ENCODE results near the gene LAMA5. TPM values are rescaled to one million over a fixed set of nuclear protein-coding genes. Genes with fewer than 3 reads are reported as not detected.
A peak's percentile ranks its signal among the peaks of the same experiment; 100 is the strongest.

LAMA5 gene
- total RNA-seq, 2 experiments from 2014 or later: 53.3 to 162 TPM

- ChIA-PET CTCF (ENCODE audit: unreplicated experiment) (no interaction called here), POLR2A (no interaction called here)
- intact Hi-C loops (cut with micrococcal nuclease; ENCODE audit: unreplicated experiment): no loop called here
These were observed 70.2 kb downstream of the LAMA5 start for GRCh38 chr20:62296724-62297448.

GRCh38 chr20:62294516-62294915 is 72.6 kb downstream of the LAMA5 start:
- intact Hi-C loops (cut with micrococcal nuclease; ENCODE audit: unreplicated experiment): no loop called here
- H3K4me3 ChIP-seq (ENCODE audit: low read depth, low read length, poor library complexity, severe bottlenecking): no peak overlapping the region
- H3K79me2 ChIP-seq (ENCODE audit: insufficient read depth, low read depth, low read length): no peaks in the 10 kb centered on the region
- no peak overlapping the region for H3K27ac ChIP-seq (ENCODE audit: low read depth, low read length, poor library complexity, severe bottlenecking)
- no peak for TF ChIP-seq EZH2phosphoT487 (IDR thresholded peaks at IDR 0.05; ENCODE audit: borderline replicate concordance, low read depth, low read length)
- TF ChIP-seq CTCF (conservative IDR thresholded peaks at IDR 0.05; ENCODE audit: low read length): no peak
- CTCF ChIA-PET (ENCODE audit: unreplicated experiment): no interaction called here
- H4K20me1 ChIP-seq (ENCODE audit: insufficient read depth, low read length): no peaks in the 10 kb centered on the region
- no peak overlapping the region for H2AFZ ChIP-seq (ENCODE audit: low read length)
- no peak overlapping the region for H3K4me2 ChIP-seq (ENCODE audit: low read length)
- H3K36me3 ChIP-seq (ENCODE audit: insufficient read depth, low read length): no peaks in the 10 kb centered on the region; the same call in 1 of the 2 replicates
- POLR2A ChIA-PET: no interaction called here
- TSS peak; percentile 88 for BruUV-seq (replicated peaks)
- no peaks in the 10 kb centered on the region for H3K9me3 ChIP-seq (ENCODE audit: low read length)
- no peaks in the 10 kb centered on the region for H3K9me2 ChIP-seq (ENCODE audit: insufficient read depth, low read length)
- peaks cover 10% of the 10 kb centered on the region for H3K4me1 ChIP-seq (ENCODE audit: insufficient read depth, low read length, poor library complexity, severe bottlenecking)
- DNase-seq (ENCODE audit: low spot score): no peak

More at GRCh38 chr20:62296724-62297448, 70.2 kb downstream of the LAMA5 start:
- Histone ChIP-seq H3K4me2 (ENCODE audit: low read length) (no peak overlapping the region), H3K79me2 (ENCODE audit: insufficient read depth, low read depth, low read length) (no peaks in the 10 kb centered on the region), H3K36me3 (ENCODE audit: insufficient read depth, low read length) (no peaks in the 10 kb centered on the region; the same call in 1 of the 2 replicates), H3K4me1 (ENCODE audit: insufficient read depth, low read length, poor library complexity, severe bottlenecking) (peaks cover 17% of the 10 kb centered on the region), H3K27ac (ENCODE audit: low read depth, low read length, poor library complexity, severe bottlenecking) (no peak overlapping the region), H3K9me3 (ENCODE audit: low read length) (no peaks in the 10 kb centered on the region), H4K20me1 (ENCODE audit: insufficient read depth, low read length) (no peaks in the 10 kb centered on the region), H2AFZ (ENCODE audit: low read length) (no peak overlapping the region), H3K9me2 (ENCODE audit: insufficient read depth, low read length) (no peaks in the 10 kb centered on the region), H3K4me3 (ENCODE audit: low read depth, low read length, poor library complexity, severe bottlenecking) (no peak overlapping the region)
- no TSS peak for BruUV-seq (replicated peaks)
- TF ChIP-seq EZH2phosphoT487 (IDR thresholded peaks at IDR 0.05; ENCODE audit: borderline replicate concordance, low read depth, low read length) (no peak), CTCF (conservative IDR thresholded peaks at IDR 0.05; ENCODE audit: low read length) (no peak)
- DNase-seq (ENCODE audit: low spot score): no peak

DNA sequence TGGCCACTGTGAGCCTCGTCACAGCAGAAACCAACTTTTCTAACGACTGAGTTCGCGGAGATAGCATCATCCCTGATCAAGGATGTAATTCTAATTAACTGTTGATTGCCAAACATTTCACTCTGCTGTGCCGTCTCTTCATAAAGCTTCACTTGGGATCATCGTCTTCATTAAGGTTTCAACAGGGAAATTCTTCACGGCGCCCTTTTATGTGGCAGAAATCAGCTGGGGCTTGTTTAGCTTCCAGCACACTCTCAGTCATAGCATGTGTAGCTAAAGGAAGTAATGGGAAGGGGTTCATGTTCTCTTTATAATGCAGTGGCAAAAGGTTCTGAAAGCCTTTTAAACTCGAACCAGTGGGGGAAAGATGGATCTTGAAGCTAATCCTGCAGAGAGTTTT is 73.2 kb downstream of the LAMA5 start:
- TF ChIP-seq CTCF (conservative IDR thresholded peaks at IDR 0.05; ENCODE audit: low read length): no peak
- no peak for TF ChIP-seq EZH2phosphoT487 (IDR thresholded peaks at IDR 0.05; ENCODE audit: borderline replicate concordance, low read depth, low read length)
- ChIA-PET CTCF (ENCODE audit: unreplicated experiment) (no interaction called here), POLR2A (no interaction called here)
- Histone ChIP-seq H3K4me3 (ENCODE audit: low read depth, low read length, poor library complexity, severe bottlenecking) (no peak overlapping the region), H3K36me3 (ENCODE audit: insufficient read depth, low read length) (no peaks in the 10 kb centered on the region; the same call in 1 of the 2 replicates), H3K9me3 (ENCODE audit: low read length) (no peaks in the 10 kb centered on the region), H3K79me2 (ENCODE audit: insufficient read depth, low read depth, low read length) (no peaks in the 10 kb centered on the region), H3K27ac (ENCODE audit: low read depth, low read length, poor library complexity, severe bottlenecking) (no peak overlapping the region), H3K9me2 (ENCODE audit: insufficient read depth, low read length) (no peaks in the 10 kb centered on the region), H3K4me1 (ENCODE audit: insufficient read depth, low read length, poor library complexity, severe bottlenecking) (peaks cover 6% of the 10 kb centered on the region), H2AFZ (ENCODE audit: low read length) (no peak overlapping the region), H4K20me1 (ENCODE audit: insufficient read depth, low read length) (no peaks in the 10 kb centered on the region), H3K4me2 (ENCODE audit: low read length) (no peak overlapping the region)
- no TSS peak for BruUV-seq (replicated peaks)
- no peak for DNase-seq (ENCODE audit: low spot score)
- intact Hi-C loops (cut with micrococcal nuclease; ENCODE audit: unreplicated experiment): no loop called here

All from OCI-LY7 (cell line).